Mammary microvascular endothelial cell (primary cell): ENCODE measurements around the gene DMRTA2. TPM values are rescaled to one million over a fixed set of nuclear protein-coding genes. Genes with fewer than 3 reads are reported as not detected.

Experiments used
- total RNA-seq: library from RNA; depleted of rRNA; stranded (reverse); fragments of >200 nt; gene quantifications from 2 replicates; pipeline ENCODE4 v1.2.3, GENCODE V29; 2015

The DMRTA2 gene
- not detected in 2 replicates for total RNA-seq

DNA sequence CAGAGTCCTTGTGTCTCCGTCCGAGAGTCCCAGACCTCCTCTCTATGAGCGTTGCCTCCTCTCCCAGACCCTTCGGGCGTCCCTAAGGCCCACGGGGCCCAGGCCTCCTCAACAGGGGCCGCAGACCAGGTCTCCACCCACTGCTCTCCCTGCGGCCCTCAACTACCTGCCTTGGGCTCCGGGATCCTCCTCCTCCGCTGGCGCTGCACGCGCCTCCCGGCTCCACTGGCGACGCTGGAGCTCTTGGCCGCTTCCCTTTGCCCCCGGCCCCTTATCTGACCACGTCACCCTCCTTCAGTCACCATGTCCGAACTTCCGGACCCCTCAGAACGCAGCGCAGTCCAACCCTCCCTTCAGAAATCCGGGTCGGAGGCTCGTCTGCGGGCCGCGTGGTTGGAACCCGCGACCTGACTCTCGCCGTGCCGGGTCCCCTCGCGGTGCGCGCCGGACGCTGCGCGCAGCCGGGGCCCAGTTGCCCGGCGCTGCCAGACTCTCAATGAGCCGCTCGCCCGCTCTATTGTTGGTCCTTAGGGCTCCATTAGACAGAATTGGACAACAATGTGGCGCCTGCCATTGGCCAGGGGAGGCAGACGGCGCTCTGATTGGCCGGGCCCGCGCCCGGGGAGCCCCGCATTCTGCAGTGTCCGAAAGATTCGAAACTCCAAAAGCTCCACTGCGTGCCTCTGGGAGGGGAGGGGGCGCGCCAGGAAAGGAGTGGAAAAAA is at the start of gene DMRTA2:
Gene DMRTA2 (minus strand): TSS at position 498 of the 724 bp plus-strand sequence. CDS start 1,907 bp downstream, outside the sequence.

